Smooth muscle cell (in vitro differentiated cells): ENCODE results near the gene C11orf16. TPM values are rescaled to one million over a fixed set of nuclear protein-coding genes. Genes with fewer than 3 reads are reported as not detected.
A peak's percentile ranks its signal among the peaks of the same experiment; 100 is the strongest.

ENCODE experiments used
- DNase-seq: peaks from one replicate; lab custom pipeline; 2025; ENCODE audit not compliant: unreplicated experiment; lab: John Stamatoyannopoulos, UW
- H2AFZ ChIP-seq: fragments of 200-600 bp; sonication (generic); 2 replicates; pipeline ENCODE4 v1.6.0; 2016; ENCODE audit warnings: antibody characterized with exemption, low read depth, mild to moderate bottlenecking
- H3F3A ChIP-seq: fragments of 200-600 bp; sonication (generic); 2 replicates; pipeline ENCODE4 v1.6.0; 2017; ENCODE audit warnings: antibody characterized with exemption, low read depth
- H3K27ac ChIP-seq: fragments of 200-600 bp; sonication (generic); 2 replicates; pipeline ENCODE4 v1.5.1; 2016; ENCODE audit warnings: low read depth, mild to moderate bottlenecking
- H3K27me3 ChIP-seq: fragments of 200-600 bp; sonication (generic); 2 replicates; pipeline ENCODE4 v1.6.1; 2016; ENCODE audit warnings: low read depth, mild to moderate bottlenecking
- H3K36me3 ChIP-seq: fragments of 200-600 bp; sonication (generic); 2 replicates; pipeline ENCODE4 v1.5.1; 2016; ENCODE audit warnings: low read depth
- H3K4me1 ChIP-seq: fragments of 200-600 bp; sonication (generic); 2 replicates; pipeline ENCODE4 v1.5.1; 2016; ENCODE audit warnings: low read depth
- H3K4me2 ChIP-seq: fragments of 200-600 bp; sonication (generic); 2 replicates; pipeline ENCODE4 v1.6.0; 2016; ENCODE audit warnings: mild to moderate bottlenecking
- H3K4me3 ChIP-seq: fragments of 200-600 bp; sonication (generic); 2 replicates; pipeline ENCODE4 v1.5.1; 2016; ENCODE audit warnings: mild to moderate bottlenecking
- H3K79me2 ChIP-seq: fragments of 200-600 bp; sonication (generic); 2 replicates; pipeline ENCODE4 v1.6.0; 2016; ENCODE audit warnings: low read depth, mild to moderate bottlenecking
- H3K9ac ChIP-seq: fragments of 200-600 bp; sonication (generic); 2 replicates; pipeline ENCODE4 v1.6.0; 2016; ENCODE audit warnings: low read depth
- H3K9me3 ChIP-seq: fragments of 200-600 bp; sonication (generic); replicated peaks from 2 replicates; pipeline ENCODE4 v1.5.1; 2016; ENCODE audit warnings: low read depth
- H4K20me1 ChIP-seq: fragments of 200-600 bp; sonication (generic); 2 replicates; pipeline ENCODE4 v1.6.0; 2016; ENCODE audit warnings: low read depth
- WGBS: methylation state at CpG from one replicate; pipeline ENCODE4 v1.1.7; 2016; ENCODE audit warnings: low lambda C conversion rate; 5-methylcytosine and 5-hydroxymethylcytosine counted together
- polyA plus RNA-seq: library from polyadenylated mRNA; unstranded; fragments of >200 nt; fragmentation: Nextera tagmentation; extraction: Ambion mirVana; gene quantifications from 2 replicates; pipeline ENCODE4 v1.2.1, GENCODE V29; 2016
- total RNA-seq: library from RNA; depleted of rRNA; stranded (reverse); fragments of >200 nt; gene quantifications from 2 replicates; pipeline ENCODE4 v1.2.3, GENCODE V29; 2014
- TF ChIP-seq, protein P1 (sequence below): fragments of 200-600 bp; sonication (generic); IDR thresholded peaks from 2 replicates; pipeline ENCODE4 v1.5.1; 2017; ENCODE audit warnings: borderline replicate concordance, mild to moderate bottlenecking, antibody characterized with exemption; ENCODE audit not compliant: insufficient read depth, poor library complexity, severe bottlenecking

C11orf16 gene
- total and polyA plus RNA-seq, 2 experiments from 2014 or later, result not detected

DNA sequence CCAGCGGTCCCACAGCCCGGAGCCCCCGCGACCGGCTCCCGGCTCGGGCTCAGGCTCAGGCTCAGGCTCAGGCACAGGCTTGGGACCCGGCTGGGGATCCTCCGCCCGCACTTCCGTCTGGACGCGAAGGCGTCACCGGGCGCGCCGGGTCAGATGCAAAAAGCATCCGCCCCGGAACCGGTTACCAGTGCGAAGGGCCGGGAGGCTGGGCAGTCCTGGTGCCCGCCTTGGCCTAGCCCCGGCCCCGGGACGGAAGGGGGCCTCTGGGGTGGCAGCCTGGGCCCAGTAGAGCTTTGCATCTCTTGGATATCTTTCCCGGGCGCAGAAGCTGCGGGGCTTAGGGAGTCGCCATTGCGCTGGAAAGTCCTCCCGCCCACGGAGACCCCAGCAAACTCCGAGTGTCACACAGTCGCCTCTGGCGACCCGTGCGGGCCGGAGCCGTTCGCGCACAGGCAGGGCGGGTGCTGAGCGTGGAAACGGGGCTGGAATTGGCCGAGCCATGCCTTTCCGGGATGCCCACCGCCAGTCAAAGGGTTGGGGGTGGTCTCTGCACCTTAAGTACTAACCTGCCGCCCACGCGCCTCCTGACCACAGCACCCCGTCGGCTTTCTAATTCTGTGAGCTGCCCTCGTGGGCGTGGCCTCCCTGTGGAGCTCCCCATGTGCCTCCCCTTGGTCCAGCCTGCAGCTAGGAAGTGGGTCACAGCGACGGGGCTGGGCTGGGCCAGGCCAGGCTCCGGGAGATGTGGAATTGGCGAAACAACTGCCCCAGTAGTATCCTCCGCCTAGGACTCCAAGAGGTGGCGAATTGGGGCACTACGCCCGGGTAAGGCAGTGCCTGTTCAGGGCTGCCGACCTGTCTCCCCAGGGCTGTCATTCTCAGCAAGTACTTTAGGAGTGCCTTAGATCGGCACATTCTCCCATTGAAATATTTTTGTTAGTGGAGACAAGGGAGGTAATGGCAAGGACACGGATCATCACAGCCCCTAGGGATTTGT lies 31.9 kb upstream of the C11orf16 start, which contains the start of gene TMEM9B:
Gene TMEM9B (minus strand): TSS at position 119 of the 997 bp plus-strand sequence. CDS start 129 bp downstream, outside the sequence.
- TF ChIP-seq, protein P1, sequence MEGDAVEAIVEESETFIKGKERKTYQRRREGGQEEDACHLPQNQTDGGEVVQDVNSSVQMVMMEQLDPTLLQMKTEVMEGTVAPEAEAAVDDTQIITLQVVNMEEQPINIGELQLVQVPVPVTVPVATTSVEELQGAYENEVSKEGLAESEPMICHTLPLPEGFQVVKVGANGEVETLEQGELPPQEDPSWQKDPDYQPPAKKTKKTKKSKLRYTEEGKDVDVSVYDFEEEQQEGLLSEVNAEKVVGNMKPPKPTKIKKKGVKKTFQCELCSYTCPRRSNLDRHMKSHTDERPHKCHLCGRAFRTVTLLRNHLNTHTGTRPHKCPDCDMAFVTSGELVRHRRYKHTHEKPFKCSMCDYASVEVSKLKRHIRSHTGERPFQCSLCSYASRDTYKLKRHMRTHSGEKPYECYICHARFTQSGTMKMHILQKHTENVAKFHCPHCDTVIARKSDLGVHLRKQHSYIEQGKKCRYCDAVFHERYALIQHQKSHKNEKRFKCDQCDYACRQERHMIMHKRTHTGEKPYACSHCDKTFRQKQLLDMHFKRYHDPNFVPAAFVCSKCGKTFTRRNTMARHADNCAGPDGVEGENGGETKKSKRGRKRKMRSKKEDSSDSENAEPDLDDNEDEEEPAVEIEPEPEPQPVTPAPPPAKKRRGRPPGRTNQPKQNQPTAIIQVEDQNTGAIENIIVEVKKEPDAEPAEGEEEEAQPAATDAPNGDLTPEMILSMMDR, result no peak
- Histone ChIP-seq H4K20me1 (no peaks in the 10 kb centered on the region), H3K4me2 (peak within 1 kb of the TSS; percentile 94), H3K36me3 (no peaks in the 10 kb centered on the region), H3K9me3 (no peaks in the 10 kb centered on the region), H3F3A (peaks cover 6% of the 10 kb centered on the region), H3K27ac (peak within 1 kb of the TSS; percentile 71), H3K4me3 (peak within 1 kb of the TSS; percentile 74), H3K9ac (peak within 1 kb of the TSS; percentile 65), H2AFZ (peak within 1 kb of the TSS; percentile 91), H3K79me2 (peaks cover 36% of the 10 kb centered on the region), H3K4me1 (peaks cover 14% of the 10 kb centered on the region), H3K27me3 (no peaks in the 10 kb centered on the region)
- WGBS, result 2% methylated on average over 67 of the region's 67 CpGs
- DNase-seq, result peak; percentile 66

DNA sequence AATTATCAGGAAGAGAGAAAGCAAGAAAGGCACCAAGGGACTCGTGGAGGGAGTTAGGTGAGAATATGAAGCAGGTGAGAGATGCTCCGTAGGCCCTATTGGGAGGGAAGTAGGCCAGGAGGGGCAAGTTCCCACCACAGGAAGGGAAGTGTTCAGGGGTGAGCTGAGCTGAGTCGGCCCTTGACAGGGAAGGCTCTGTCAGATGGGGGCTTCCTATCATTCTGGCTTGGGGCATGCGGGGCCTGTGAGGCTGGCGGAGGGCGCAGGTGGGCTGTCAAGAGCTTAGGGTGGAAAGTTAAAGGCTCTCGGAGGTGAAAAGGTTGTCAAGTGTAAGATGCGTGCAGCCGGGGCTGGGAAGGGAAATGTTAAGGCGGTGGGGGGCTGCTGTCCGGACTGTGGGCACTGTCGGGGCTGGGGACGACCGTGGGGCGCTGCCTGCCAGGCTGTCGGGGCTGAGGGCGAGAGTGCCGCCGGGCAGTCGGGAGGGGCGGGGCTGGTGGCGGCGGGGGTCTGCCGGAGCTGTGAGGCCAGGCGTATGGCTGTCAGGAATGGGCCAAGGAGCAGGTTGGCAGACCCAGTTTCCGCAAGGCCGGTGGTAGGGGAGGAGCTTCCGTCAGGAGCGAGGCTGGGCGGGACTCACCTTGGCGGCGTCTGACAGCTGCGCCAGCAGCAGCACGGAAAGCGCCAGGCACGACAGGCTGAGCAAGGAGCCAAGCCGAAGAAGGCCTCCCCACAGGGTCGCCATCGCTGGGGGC lies 31.0 kb upstream of the C11orf16 start:
- TF ChIP-seq, protein P1, result no peak
- peak overlapping the region; percentile 94 for H3K4me2 ChIP-seq
- peak overlapping the region; percentile 74 for H3K4me3 ChIP-seq
- H2AFZ ChIP-seq, result peak overlapping the region; percentile 91
- peak overlapping the region; percentile 71 for H3K27ac ChIP-seq
- H3K4me1 ChIP-seq, result peaks cover 14% of the 10 kb centered on the region
- H3K79me2 ChIP-seq, result peaks cover 43% of the 10 kb centered on the region
- no peaks in the 10 kb centered on the region for H3K36me3 ChIP-seq
- WGBS, result 7% methylated on average over 28 of the region's 39 CpGs
- DNase-seq, result no peak
- H3K9ac ChIP-seq, result peak overlapping the region; percentile 65
- H3K9me3 ChIP-seq, result no peaks in the 10 kb centered on the region
- no peaks in the 10 kb centered on the region for H4K20me1 ChIP-seq
- peaks cover 12% of the 10 kb centered on the region for H3F3A ChIP-seq
- no peaks in the 10 kb centered on the region for H3K27me3 ChIP-seq

DNA sequence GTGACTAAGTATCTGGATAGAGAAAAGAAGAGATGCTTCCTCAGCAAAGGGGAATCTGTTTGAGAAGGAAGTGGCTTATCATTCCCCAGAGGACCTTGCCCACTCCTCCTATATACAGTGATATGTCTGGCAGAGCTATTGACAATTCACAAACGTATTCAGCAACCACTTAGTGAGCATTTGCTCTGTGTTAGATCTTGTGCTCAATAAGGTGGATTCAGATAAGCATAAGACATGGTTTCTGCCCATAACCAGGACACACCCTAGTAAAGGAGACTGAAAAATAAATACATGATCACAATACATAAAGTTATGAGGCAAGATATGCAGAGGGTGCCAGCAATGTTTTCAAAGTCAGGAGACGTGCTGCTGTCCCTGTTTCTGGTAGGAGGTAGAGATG lies 30.1 kb upstream of the C11orf16 start:
- H3K79me2 ChIP-seq, result peaks cover 50% of the 10 kb centered on the region
- H4K20me1 ChIP-seq, result no peaks in the 10 kb centered on the region
- DNase-seq, result no peak
- TF ChIP-seq, protein P1, result no peak
- no peak overlapping the region for H3K27ac ChIP-seq
- no peak overlapping the region for H2AFZ ChIP-seq
- H3K4me2 ChIP-seq, result peak overlapping the region; percentile 94
- no peaks in the 10 kb centered on the region for H3K27me3 ChIP-seq
- H3K9ac ChIP-seq, result peak overlapping the region; percentile 65
- no peaks in the 10 kb centered on the region for H3K36me3 ChIP-seq
- no peaks in the 10 kb centered on the region for H3K9me3 ChIP-seq
- H3F3A ChIP-seq, result peaks cover 13% of the 10 kb centered on the region
- peaks cover 14% of the 10 kb centered on the region for H3K4me1 ChIP-seq
- H3K4me3 ChIP-seq, result peak overlapping the region; percentile 74
- WGBS, result 84% methylated on average over 2 of the region's 2 CpGs
